Measurements from ENCODE around the gene LHFPL6.
"Not testable (repeated sequence)": the region's sequence is repeated elsewhere in the genome, so short reads cannot be mapped to it uniquely, and the experiment has no call there.

Gene LHFPL6

GRCh38 chr13:39371706-39372105, 231.3 kb downstream of the LHFPL6 start:
- peaks cover 6% of the 10 kb centered on the region for H3K27me3 Mint-ChIP-seq
- no peak overlapping the region for H3K4me3 Mint-ChIP-seq
- no peaks in the 10 kb centered on the region for H3K4me1 Mint-ChIP-seq
- H3K9me3 Mint-ChIP-seq: no peaks in the 10 kb centered on the region
- H3K27ac Mint-ChIP-seq: no peak overlapping the region
- no peaks in the 10 kb centered on the region for H3K36me3 Mint-ChIP-seq

GRCh38 chr13:39370554-39370953, 232.4 kb downstream of the LHFPL6 start:
- no peaks in the 10 kb centered on the region for H3K36me3 Mint-ChIP-seq
- H3K4me1 Mint-ChIP-seq: no peaks in the 10 kb centered on the region
- no peak overlapping the region for H3K27ac Mint-ChIP-seq
- H3K9me3 Mint-ChIP-seq: no peaks in the 10 kb centered on the region
- peaks cover 7% of the 10 kb centered on the region for H3K27me3 Mint-ChIP-seq
- no peak overlapping the region for H3K4me3 Mint-ChIP-seq

GRCh38 chr13:39370048-39370447, 232.9 kb downstream of the LHFPL6 start:
- H3K27me3 Mint-ChIP-seq: peaks cover 9% of the 10 kb centered on the region
- no peaks in the 10 kb centered on the region for H3K9me3 Mint-ChIP-seq
- no peaks in the 10 kb centered on the region for H3K4me1 Mint-ChIP-seq
- no peak overlapping the region for H3K4me3 Mint-ChIP-seq
- H3K36me3 Mint-ChIP-seq: no peaks in the 10 kb centered on the region
- H3K27ac Mint-ChIP-seq: no peak overlapping the region

DNA sequence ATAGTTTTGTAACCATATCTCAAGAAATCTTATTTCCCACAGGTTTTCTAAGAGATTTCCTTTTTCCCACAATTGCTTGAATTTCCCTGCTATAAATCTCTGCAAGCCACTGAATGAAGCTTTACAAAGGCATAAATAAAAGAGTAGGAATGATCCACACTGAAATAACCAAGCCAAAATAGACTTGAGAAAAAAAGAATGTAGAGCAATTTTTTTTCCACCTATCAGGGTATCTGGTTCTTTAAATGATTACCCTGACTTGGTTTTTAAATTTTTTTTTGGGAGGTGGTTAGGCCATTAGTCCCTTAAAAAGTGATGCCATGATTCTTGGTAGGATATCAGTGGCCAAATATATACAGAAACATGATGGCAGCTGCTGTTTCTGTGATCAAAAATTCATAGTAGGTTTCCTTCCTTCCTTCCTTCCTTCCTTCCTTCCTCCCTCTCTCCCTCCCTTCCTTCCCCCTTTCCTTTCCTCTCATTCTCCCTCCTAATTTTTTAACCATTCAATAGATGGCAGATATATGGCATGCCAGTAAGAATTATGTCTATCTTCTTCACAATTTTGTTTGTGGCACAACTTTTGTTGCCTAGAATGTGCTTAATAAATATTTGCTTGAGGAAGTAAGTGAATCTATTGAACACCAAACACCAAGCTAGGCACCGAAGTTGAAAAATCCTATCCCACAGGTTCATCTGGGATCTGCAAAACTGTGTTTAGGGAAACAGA, 233.7 kb downstream of the LHFPL6 start:
- Mint-ChIP-seq H3K4me3 (no peak overlapping the region), H3K36me3 (no peaks in the 10 kb centered on the region), H3K27ac (no peak overlapping the region), H3K9me3 (no peaks in the 10 kb centered on the region), H3K4me1 (no peaks in the 10 kb centered on the region), H3K27me3 (peaks cover 6% of the 10 kb centered on the region)

DNA sequence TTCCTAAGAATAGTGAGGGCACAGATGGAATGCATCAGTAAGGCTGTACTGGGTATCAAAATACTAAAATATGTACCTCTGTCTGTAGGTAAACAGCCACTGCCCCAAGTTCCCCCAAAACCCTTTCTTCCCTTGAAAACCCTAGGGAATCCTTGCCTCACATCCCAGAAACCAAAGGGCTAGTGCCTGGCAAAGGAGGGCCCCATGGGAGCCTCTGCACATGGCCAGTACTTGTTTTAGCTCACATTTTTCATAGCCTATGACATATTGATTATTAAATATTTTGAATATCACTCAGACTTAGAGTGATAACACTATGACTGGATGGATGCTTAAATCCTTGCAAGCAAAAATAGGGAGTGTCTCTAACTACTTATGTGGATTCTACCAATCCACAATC, 237.1 kb downstream of the LHFPL6 start:
- Mint-ChIP-seq H3K27me3 (peaks cover 4% of the 10 kb centered on the region), H3K9me3 (no peaks in the 10 kb centered on the region), H3K4me1 (no peaks in the 10 kb centered on the region), H3K4me3 (no peak overlapping the region), H3K27ac (no peak overlapping the region), H3K36me3 (no peaks in the 10 kb centered on the region)

DNA sequence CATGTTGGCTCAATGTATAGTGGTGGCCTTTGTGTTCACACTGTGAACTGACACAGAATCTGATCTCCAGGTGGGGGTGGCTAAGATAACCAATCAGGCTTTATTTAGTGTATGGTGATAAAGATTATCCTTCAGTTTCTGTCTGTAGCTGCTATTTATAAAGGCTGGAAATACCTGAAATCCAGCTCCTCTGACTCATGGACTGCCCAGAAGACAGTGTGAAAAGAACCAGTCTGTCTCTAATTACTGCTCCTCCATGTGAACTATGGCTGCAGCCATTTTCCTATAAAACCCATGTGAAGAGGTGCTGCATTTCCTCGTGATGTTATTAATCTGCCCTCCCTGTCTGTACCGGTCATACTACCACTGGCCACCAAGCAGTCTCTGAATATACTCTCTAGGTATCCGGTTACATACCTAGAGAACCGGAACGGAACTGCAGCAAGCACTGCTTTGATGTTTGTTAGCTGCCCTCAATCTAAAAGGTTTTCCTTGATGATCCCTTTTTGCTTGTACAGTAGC, 238.0 kb downstream of the LHFPL6 start:
- H3K27ac Mint-ChIP-seq: no peak overlapping the region

DNA sequence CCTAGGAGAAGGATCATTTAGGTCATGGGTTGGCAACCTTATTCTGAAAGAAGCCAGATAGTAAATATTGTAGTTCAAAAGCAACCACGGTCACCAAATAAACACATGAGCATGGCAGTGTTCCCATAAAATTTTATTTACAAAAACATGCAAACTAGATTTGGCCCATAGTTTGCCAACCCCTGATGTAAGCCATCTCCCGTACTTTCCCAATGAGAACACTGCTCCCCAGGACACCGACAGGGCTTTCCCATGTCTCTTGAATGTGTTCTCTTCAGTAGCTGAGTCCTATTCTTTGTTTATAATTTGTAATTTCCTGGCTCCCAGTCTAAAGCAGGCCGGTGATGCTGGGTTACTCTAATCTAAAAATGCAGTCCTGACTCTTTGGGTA, 239.6 kb downstream of the LHFPL6 start:
- no peaks in the 10 kb centered on the region for H3K36me3 Mint-ChIP-seq
- peaks cover 4% of the 10 kb centered on the region for H3K27me3 Mint-ChIP-seq
- H3K4me3 Mint-ChIP-seq: no peak overlapping the region
- no peak overlapping the region for H3K27ac Mint-ChIP-seq
- H3K4me1 Mint-ChIP-seq: no peaks in the 10 kb centered on the region
- H3K9me3 Mint-ChIP-seq: no peaks in the 10 kb centered on the region

More for the DNA sequence above, 238.0 kb downstream of the LHFPL6 start:
- Mint-ChIP-seq H3K4me3 (no peak overlapping the region), H3K4me1 (no peaks in the 10 kb centered on the region), H3K9me3 (no peaks in the 10 kb centered on the region), H3K27me3 (peaks cover 4% of the 10 kb centered on the region), H3K36me3 (no peaks in the 10 kb centered on the region)

DNA sequence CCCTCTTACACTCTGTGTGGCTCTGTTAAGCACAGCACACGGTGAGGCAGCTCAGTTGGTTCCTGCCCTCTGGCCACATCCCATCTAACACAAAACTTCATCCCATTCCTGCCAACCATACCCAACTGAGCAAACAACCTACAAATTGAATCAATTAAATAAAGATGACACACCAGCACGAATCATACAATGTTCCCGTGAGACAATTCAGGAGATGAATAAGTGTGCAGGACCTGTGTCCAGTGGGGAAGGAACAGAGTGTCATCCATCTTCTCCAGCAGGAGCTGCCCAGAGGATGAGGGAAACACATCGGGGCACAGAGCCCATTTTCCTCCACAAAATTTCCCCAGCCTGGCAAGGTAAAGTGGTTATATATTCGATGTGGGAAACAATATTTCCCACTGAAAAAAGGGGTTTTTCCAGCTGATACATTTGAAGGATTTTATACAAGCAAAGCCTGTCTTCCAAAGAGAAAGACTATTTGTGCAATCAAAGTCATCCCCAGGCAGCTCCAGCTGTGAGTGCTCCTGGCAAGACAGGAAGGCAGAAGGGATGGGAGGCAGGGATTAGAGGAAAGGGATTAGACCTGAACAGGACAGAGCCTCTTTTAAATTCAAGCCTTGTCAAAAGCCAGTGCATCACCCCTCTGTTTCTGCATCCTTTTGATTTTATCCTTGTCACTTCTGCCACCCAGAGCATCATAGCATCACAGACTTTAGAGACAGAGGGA, 240.2 kb downstream of the LHFPL6 start:
- H3K27ac Mint-ChIP-seq: no peak overlapping the region

GRCh38 chr13:39353988-39354387, 249.0 kb downstream of the LHFPL6 start:
- H3K27me3 Mint-ChIP-seq: peaks cover 5% of the 10 kb centered on the region
- H3K9me3 Mint-ChIP-seq: no peaks in the 10 kb centered on the region
- H3K27ac Mint-ChIP-seq: no peak overlapping the region
- H3K4me3 Mint-ChIP-seq: no peak overlapping the region
- no peaks in the 10 kb centered on the region for H3K4me1 Mint-ChIP-seq
- H3K36me3 Mint-ChIP-seq: no peaks in the 10 kb centered on the region

More for the DNA sequence above, 240.2 kb downstream of the LHFPL6 start:
- Mint-ChIP-seq H3K27me3 (peaks cover 4% of the 10 kb centered on the region), H3K36me3 (no peaks in the 10 kb centered on the region), H3K4me1 (no peaks in the 10 kb centered on the region), H3K4me3 (no peak overlapping the region), H3K9me3 (no peaks in the 10 kb centered on the region)

GRCh38 chr13:39350461-39350881, 252.5 kb downstream of the LHFPL6 start:
- no peak overlapping the region for H3K4me3 Mint-ChIP-seq
- H3K9me3 Mint-ChIP-seq: no peaks in the 10 kb centered on the region
- peaks cover 8% of the 10 kb centered on the region for H3K27me3 Mint-ChIP-seq
- H3K36me3 Mint-ChIP-seq: no peaks in the 10 kb centered on the region
- H3K4me1 Mint-ChIP-seq: no peaks in the 10 kb centered on the region
- H3K27ac Mint-ChIP-seq: no peak overlapping the region

DNA sequence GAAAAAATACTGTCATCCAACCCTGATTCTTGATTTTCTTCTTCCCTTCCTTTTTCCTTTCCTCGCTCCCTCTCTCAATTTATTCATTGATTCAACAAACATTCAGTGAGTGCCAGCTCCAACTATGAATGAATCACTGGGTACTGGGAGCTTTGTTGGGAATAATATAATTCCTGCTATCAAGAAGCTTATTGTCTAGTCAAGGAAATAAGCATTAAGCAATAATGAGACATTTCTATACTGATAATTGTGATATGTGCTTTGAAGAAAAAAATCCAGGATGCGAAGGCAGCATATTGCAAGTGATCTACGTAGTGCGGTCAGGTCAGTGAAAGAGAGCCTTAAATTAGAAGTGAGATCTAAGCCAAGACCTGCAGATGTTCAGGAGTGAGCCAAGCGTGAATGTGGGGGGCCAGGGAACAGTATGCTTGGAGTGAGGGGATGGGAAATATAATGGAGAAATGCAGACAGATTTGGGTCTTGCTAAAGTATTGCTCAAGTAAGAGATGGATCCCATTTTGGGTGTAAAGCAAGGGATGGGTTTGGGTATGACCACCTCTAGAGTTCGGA, 253.5 kb downstream of the LHFPL6 start:
- no peak overlapping the region for H3K4me3 Mint-ChIP-seq
- no peaks in the 10 kb centered on the region for H3K4me1 Mint-ChIP-seq
- H3K27me3 Mint-ChIP-seq: peaks cover 7% of the 10 kb centered on the region

DNA sequence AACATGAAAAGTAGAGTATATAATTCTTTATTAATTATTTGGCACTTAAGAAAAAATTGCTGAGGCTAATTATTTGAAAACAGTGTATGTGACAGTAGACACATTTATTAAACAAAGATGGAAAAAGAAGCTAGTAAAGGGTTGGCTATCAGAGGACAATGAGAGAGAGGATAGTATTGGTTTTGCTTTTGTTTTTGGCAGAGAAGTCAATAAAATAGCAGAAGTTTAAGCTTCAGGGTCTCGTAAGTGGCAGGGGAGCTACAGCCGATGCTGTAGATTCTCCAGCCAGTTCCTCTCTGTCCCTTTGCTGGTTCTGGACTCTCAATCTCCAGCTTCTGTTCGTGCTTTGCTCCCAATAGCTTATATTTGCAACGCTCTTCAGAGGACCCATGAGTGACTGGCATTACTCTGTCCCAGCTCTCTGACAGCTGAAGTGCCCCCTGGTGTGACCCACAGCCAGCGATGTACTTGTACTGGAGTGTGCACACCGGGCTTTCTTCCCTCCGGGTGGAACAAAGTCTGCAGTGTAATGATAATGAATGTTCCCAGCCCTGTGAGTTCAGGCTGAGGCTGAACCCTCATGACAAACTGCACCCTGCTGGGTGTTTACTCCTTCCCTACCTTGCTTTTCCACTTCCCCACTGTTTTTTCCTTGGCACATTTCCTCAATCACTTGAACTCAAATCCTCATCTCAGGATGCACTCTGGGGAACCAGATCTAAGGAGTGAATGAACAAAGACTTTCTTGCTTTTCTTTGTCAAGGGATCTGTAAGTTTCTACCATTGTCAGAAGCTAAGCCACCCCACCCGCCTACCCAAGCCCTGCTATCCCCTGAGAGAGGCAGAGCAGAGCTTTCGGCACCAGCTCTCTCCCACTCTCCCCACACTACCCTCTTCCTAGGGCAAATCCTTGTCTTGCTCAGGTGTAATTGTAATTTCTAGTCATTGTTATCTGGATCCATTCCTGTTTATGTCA, 254.8 kb downstream of the LHFPL6 start:
- Mint-ChIP-seq H3K27ac (no peak overlapping the region), H3K36me3 (no peaks in the 10 kb centered on the region), H3K4me3 (no peak overlapping the region), H3K27me3 (peaks cover 13% of the 10 kb centered on the region), H3K4me1 (no peaks in the 10 kb centered on the region), H3K9me3 (no peaks in the 10 kb centered on the region)

More for the DNA sequence above, 253.5 kb downstream of the LHFPL6 start:
- no peak overlapping the region for H3K27ac Mint-ChIP-seq
- H3K9me3 Mint-ChIP-seq: no peaks in the 10 kb centered on the region
- no peaks in the 10 kb centered on the region for H3K36me3 Mint-ChIP-seq

- Mint-ChIP-seq H3K36me3 (no peaks in the 10 kb centered on the region), H3K27me3 (peaks cover 15% of the 10 kb centered on the region), H3K4me1 (no peaks in the 10 kb centered on the region), H3K27ac (no peak overlapping the region), H3K4me3 (no peak overlapping the region), H3K9me3 (no peaks in the 10 kb centered on the region)
These were observed 257.0 kb downstream of the LHFPL6 start for GRCh38 chr13:39345982-39346381.

DNA sequence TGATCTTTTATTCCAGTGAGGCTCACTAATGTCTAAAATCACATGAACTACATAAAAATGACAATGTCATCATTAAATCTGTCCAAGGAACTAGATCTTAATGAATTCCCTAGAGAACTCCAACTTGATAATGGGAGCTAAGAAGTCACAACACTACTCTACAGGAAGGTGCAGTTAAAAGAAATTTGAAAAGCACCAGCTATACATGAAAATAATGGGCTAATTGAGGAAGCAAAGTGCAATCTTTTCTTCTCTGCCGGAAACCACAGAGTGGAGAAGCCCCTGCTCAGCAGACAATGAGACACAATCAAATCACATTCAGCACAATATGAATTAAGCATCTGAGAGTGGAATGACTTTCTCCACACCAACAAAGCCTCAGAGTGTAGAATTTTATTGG, 261.7 kb downstream of the LHFPL6 start:
- Mint-ChIP-seq H3K4me1 (no peaks in the 10 kb centered on the region), H3K36me3 (no peaks in the 10 kb centered on the region), H3K27ac (no peak overlapping the region), H3K4me3 (no peak overlapping the region), H3K9me3 (no peaks in the 10 kb centered on the region), H3K27me3 (peaks cover 10% of the 10 kb centered on the region)

- not testable (repeated sequence) for H3K27me3 Mint-ChIP-seq, H3K4me3 Mint-ChIP-seq, H3K36me3 Mint-ChIP-seq, H3K9me3 Mint-ChIP-seq, H3K4me1 Mint-ChIP-seq, H3K27ac Mint-ChIP-seq
These were observed 264.9 kb downstream of the LHFPL6 start for GRCh38 chr13:39338114-39338513.
